Neural cell (in vitro differentiated cells): ENCODE measurements around the gene SLC29A2. TPM values are rescaled to one million over a fixed set of nuclear protein-coding genes. Genes with fewer than 3 reads are reported as not detected.

Experiments
- H2AFZ ChIP-seq: fragments of 200-600, 300-800 bp; sonication (generic), shearing (Covaris generic); 2 replicates; pipeline ENCODE4 v1.6.0; 2014; ENCODE audit warnings: low read depth, mild to moderate bottlenecking, antibody characterized with exemption, low read length, moderate library complexity
- H3F3A ChIP-seq: fragments of 200-600 bp; shearing (Covaris generic); 2 replicates; pipeline ENCODE4 v1.6.1; 2016; ENCODE audit warnings: mild to moderate bottlenecking, moderate library complexity, mixed read lengths, antibody characterized with exemption, low read length; ENCODE audit not compliant: insufficient read depth, poor library complexity, severe bottlenecking
- H3K27ac ChIP-seq: fragments of 200-600, 300-800 bp; sonication (generic), shearing (Covaris generic); 2 replicates; pipeline ENCODE4 v1.5.1; 2014; ENCODE audit warnings: mild to moderate bottlenecking, low read length, moderate library complexity
- H3K27me3 ChIP-seq: fragments of 300-800, 200-600 bp; sonication (generic), shearing (Covaris generic); 2 replicates; pipeline ENCODE4 v1.6.0; 2014; ENCODE audit warnings: mild to moderate bottlenecking, low read depth, low read length, moderate library complexity; ENCODE audit not compliant: insufficient read depth
- H3K36me3 ChIP-seq: fragments of 300-800, 200-600 bp; sonication (generic), shearing (Covaris generic); 2 replicates; pipeline ENCODE4 v1.5.1; 2014; ENCODE audit warnings: mild to moderate bottlenecking, antibody characterized with exemption, low read length, moderate library complexity; ENCODE audit not compliant: insufficient read depth
- H3K4me2 ChIP-seq: fragments of 300-800, 200-600 bp; sonication (generic), shearing (Covaris generic); 2 replicates; pipeline ENCODE4 v1.6.0; 2014; ENCODE audit warnings: mild to moderate bottlenecking, low read length
- H3K4me3 ChIP-seq: fragments of 300-800, 200-600 bp; sonication (generic), shearing (Covaris generic); 2 replicates; pipeline ENCODE4 v1.5.1; 2014; ENCODE audit warnings: mild to moderate bottlenecking, low read length, moderate library complexity
- H3K79me2 ChIP-seq: fragments of 200-600 bp; shearing (Covaris generic); replicated peaks from 2 replicates; pipeline ENCODE4 v1.6.0; 2014; ENCODE audit warnings: mild to moderate bottlenecking, low read length, moderate library complexity; ENCODE audit not compliant: insufficient read depth
- H3K9ac ChIP-seq: fragments of 300-800, 200-600 bp; sonication (generic), shearing (Covaris generic); 2 replicates; pipeline ENCODE4 v1.6.1; 2016; ENCODE audit warnings: mild to moderate bottlenecking, low read length, mixed read lengths
- H3K9me2 ChIP-seq: fragments of 200-600 bp; shearing (Covaris generic); 2 replicates; pipeline ENCODE4 v1.6.1; 2016; ENCODE audit warnings: mild to moderate bottlenecking, low read length, mixed read lengths; ENCODE audit not compliant: insufficient read depth
- H3K9me3 ChIP-seq: fragments of 200-600, 300-800 bp; sonication (generic), shearing (Covaris generic); 2 replicates; pipeline ENCODE4 v1.6.1; 2016; ENCODE audit warnings: mild to moderate bottlenecking, mixed run types, low read length, moderate library complexity, mixed read lengths
- H4K20me1 ChIP-seq: fragments of 200-600 bp; shearing (Covaris generic); 2 replicates; pipeline ENCODE4 v1.6.1; 2016; ENCODE audit warnings: mild to moderate bottlenecking, mixed run types; ENCODE audit not compliant: insufficient read depth
- EP300 ChIP-seq: fragments of 450-650 bp; conservative IDR thresholded peaks from 2 replicates; pipeline ENCODE4 v1.6.1; 2014; ENCODE audit warnings: antibody characterized with exemption, mild to moderate bottlenecking, moderate library complexity; ENCODE audit not compliant: poor library complexity, severe bottlenecking
- EZH2 ChIP-seq: fragments of 200-600, 300-800 bp; shearing (Covaris generic), sonication (generic); IDR thresholded peaks from 2 replicates; pipeline ENCODE4 v1.6.1; 2014; ENCODE audit warnings: antibody characterized with exemption, low read length, borderline replicate concordance, mild to moderate bottlenecking; ENCODE audit not compliant: insufficient read depth, poor library complexity, severe bottlenecking
- MXI1 ChIP-seq: fragments of 450-650 bp; conservative IDR thresholded peaks from 2 replicates; pipeline ENCODE4 v1.6.1; 2014; ENCODE audit warnings: antibody characterized with exemption, mild to moderate bottlenecking; ENCODE audit not compliant: poor library complexity, severe bottlenecking
- POLR2AphosphoS5 ChIP-seq: IDR thresholded peaks from 2 replicates; pipeline ENCODE4 v1.6.1; 2012
- RAD21 ChIP-seq: fragments of 450-650 bp; conservative IDR thresholded peaks from 2 replicates; pipeline ENCODE4 v1.6.1; 2014; ENCODE audit warnings: antibody characterized with exemption, mild to moderate bottlenecking, moderate library complexity
- SMC3 ChIP-seq: fragments of 450-650 bp; conservative IDR thresholded peaks from 2 replicates; pipeline ENCODE4 v1.6.1; 2014; ENCODE audit warnings: antibody characterized with exemption, mild to moderate bottlenecking, moderate library complexity; ENCODE audit not compliant: poor library complexity
- TAF1 ChIP-seq: IDR thresholded peaks from 2 replicates; pipeline ENCODE4 v1.6.1; 2012; ENCODE audit warnings: low read depth
- polyA plus RNA-seq: library from polyadenylated mRNA; depleted of rRNA; stranded (reverse); fragments of >200 nt; gene quantifications from 2 replicates; pipeline ENCODE4 v1.2.3, GENCODE V29; 2014
- TF ChIP-seq, protein P1 (sequence below): IDR thresholded peaks from 2 replicates; pipeline ENCODE4 v1.6.1; 2012; ENCODE audit warnings: borderline replicate concordance
- TF ChIP-seq, protein P2 (sequence below): fragments of 450-650 bp; IDR thresholded peaks from 2 replicates; pipeline ENCODE4 v1.5.1; 2014; ENCODE audit warnings: antibody characterized with exemption, mild to moderate bottlenecking, moderate library complexity; ENCODE audit not compliant: poor library complexity, severe bottlenecking

SLC29A2 gene
- polyA plus RNA-seq, 1 donor from 2014 or later = 1.7 TPM

DNA sequence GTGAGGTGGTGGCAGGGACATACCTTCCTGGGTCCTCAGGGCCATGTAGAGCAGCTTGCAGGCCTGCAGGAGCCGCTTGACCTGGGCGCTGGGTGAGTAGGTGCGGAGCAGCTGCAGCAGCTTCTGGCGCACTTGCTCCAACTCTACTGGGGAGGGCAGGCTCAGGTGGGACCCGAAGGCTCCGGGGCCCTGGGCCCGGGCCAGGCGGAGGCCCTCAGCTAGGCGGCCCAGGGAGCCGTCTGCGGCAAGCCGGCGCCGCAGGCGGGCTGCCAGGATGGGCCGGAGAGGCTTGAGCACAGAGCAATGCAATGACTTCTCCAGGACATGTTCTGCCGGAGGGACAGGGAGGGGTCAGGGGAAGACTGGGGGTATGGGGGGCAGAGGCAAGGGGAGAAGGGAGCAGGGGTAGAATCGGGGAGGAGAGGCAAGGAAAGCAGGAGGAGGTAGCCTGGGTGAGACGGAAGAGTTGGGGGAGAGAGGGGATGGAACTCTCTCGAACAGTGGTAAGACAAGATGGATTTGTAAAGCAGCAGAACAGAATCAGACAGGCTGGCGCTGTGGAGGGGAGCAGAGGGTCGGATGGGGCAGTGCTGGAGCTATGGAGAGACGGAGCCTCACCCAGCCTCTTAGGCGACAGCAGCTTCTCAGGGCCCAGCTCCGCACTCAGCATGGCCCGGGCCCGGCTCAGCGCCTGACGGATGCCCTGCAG is 37.5 kb downstream of the SLC29A2 start:
- Histone ChIP-seq H3K9me2 (no peaks in the 10 kb centered on the region), H3K4me3 (no peak overlapping the region), H4K20me1 (no peaks in the 10 kb centered on the region), H3K27ac (no peak overlapping the region), H3F3A (no peaks in the 10 kb centered on the region), H3K27me3 (no peaks in the 10 kb centered on the region), H2AFZ (no peak overlapping the region), H3K79me2 (no peaks in the 10 kb centered on the region), H3K9me3 (no peaks in the 10 kb centered on the region), H3K9ac (no peak overlapping the region), H3K36me3 (no peaks in the 10 kb centered on the region), H3K4me2 (no peak overlapping the region)
- TF ChIP-seq MXI1 (no peak), SMC3 (no peak), RAD21 (no peak), EP300 (no peak), EZH2 (no peak), POLR2AphosphoS5 (no peak), TAF1 (no peak)
- TF ChIP-seq, protein P1, sequence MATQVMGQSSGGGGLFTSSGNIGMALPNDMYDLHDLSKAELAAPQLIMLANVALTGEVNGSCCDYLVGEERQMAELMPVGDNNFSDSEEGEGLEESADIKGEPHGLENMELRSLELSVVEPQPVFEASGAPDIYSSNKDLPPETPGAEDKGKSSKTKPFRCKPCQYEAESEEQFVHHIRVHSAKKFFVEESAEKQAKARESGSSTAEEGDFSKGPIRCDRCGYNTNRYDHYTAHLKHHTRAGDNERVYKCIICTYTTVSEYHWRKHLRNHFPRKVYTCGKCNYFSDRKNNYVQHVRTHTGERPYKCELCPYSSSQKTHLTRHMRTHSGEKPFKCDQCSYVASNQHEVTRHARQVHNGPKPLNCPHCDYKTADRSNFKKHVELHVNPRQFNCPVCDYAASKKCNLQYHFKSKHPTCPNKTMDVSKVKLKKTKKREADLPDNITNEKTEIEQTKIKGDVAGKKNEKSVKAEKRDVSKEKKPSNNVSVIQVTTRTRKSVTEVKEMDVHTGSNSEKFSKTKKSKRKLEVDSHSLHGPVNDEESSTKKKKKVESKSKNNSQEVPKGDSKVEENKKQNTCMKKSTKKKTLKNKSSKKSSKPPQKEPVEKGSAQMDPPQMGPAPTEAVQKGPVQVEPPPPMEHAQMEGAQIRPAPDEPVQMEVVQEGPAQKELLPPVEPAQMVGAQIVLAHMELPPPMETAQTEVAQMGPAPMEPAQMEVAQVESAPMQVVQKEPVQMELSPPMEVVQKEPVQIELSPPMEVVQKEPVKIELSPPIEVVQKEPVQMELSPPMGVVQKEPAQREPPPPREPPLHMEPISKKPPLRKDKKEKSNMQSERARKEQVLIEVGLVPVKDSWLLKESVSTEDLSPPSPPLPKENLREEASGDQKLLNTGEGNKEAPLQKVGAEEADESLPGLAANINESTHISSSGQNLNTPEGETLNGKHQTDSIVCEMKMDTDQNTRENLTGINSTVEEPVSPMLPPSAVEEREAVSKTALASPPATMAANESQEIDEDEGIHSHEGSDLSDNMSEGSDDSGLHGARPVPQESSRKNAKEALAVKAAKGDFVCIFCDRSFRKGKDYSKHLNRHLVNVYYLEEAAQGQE = no peak
- TF ChIP-seq, protein P2, sequence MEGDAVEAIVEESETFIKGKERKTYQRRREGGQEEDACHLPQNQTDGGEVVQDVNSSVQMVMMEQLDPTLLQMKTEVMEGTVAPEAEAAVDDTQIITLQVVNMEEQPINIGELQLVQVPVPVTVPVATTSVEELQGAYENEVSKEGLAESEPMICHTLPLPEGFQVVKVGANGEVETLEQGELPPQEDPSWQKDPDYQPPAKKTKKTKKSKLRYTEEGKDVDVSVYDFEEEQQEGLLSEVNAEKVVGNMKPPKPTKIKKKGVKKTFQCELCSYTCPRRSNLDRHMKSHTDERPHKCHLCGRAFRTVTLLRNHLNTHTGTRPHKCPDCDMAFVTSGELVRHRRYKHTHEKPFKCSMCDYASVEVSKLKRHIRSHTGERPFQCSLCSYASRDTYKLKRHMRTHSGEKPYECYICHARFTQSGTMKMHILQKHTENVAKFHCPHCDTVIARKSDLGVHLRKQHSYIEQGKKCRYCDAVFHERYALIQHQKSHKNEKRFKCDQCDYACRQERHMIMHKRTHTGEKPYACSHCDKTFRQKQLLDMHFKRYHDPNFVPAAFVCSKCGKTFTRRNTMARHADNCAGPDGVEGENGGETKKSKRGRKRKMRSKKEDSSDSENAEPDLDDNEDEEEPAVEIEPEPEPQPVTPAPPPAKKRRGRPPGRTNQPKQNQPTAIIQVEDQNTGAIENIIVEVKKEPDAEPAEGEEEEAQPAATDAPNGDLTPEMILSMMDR = no peak

DNA sequence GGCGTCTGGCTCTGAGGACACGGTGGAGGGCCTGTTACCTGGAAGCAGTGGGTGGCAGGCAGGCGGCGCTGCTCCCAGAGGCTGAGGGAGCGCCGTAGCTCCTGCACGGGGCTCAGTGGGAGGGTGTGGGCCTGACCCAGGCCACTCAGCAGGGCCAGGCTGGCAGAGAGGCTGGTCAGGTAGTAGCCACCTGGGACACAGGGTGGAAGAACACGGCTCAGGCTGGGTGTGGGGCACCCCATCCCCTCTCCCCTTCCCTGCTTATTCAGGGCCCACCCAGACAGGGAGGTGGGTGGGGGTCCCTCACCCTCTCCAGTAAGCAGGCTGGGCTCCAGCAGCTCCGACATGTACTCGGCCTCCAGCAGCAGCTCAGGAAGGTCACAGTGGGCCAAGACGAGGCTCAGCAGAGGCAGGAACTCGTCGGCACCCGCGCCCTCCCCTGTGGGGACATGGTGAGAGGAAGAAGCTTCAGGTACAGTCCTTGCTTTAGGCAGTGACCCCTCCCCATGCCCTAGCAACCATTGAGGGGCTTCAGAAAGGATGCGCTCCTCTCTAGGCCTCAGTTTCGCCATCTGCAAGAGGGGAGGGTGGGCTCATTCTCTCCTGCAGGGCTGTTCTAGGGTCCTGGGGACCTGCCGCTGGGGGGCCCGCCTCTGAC is 38.2 kb downstream of the SLC29A2 start:
- Histone ChIP-seq H3K4me2 (no peak overlapping the region), H3K9me3 (no peaks in the 10 kb centered on the region), H4K20me1 (no peaks in the 10 kb centered on the region), H3F3A (no peaks in the 10 kb centered on the region), H3K79me2 (no peaks in the 10 kb centered on the region), H3K36me3 (no peaks in the 10 kb centered on the region), H3K9me2 (no peaks in the 10 kb centered on the region), H3K27ac (no peak overlapping the region), H3K4me3 (no peak overlapping the region), H3K9ac (no peak overlapping the region), H2AFZ (no peak overlapping the region), H3K27me3 (no peaks in the 10 kb centered on the region)
- TF ChIP-seq MXI1 = no peak
- TF ChIP-seq EP300 = no peak
- TF ChIP-seq, protein P2 = no peak
- no peak for TF ChIP-seq EZH2
- TF ChIP-seq TAF1 = no peak
- TF ChIP-seq, protein P1 = no peak
- TF ChIP-seq POLR2AphosphoS5 = no peak
- no peak for TF ChIP-seq SMC3
- TF ChIP-seq RAD21 = no peak
